HG03196 (cell line): ENCODE measurements around the gene ENDOU.

ENCODE experiments used
- ATAC-seq: cut with Tn5 transposase; IDR thresholded peaks from one replicate; pipeline ENCODE4 v1.9.1; 2021; ENCODE audit not compliant: unreplicated experiment

The ENDOU gene

DNA sequence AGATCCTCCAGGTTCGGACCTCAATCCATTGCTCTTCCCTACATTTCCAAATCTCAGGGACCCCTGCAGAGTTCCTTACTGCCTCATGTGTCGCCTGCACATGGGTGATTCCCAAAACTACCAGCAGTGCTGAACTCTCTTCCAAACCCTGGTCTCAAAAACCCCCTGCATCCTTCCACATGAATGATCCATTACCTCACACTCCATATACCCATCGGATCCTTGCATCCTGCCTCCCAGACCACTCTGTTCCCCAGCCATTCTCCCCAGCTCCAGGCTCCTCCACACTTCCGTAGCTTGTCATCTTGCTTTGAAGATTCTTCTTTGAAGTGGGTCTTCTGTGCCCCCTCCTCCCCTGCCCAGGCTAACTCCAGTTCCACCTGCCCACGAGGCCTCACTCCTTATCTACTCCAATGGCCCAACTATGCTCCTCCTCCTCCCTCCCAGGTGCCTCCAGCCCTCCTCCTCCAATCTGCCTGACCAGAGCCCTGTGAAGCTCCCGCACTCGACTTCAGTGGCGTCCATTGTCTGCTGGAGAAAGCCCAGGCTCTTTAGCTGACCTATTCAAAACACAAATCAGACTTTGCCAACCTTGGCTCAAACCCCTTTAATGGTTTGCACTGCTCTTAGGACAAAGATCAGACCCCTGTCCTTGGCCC, 19.6 kb upstream of the ENDOU start:
- no peak for ATAC-seq

DNA sequence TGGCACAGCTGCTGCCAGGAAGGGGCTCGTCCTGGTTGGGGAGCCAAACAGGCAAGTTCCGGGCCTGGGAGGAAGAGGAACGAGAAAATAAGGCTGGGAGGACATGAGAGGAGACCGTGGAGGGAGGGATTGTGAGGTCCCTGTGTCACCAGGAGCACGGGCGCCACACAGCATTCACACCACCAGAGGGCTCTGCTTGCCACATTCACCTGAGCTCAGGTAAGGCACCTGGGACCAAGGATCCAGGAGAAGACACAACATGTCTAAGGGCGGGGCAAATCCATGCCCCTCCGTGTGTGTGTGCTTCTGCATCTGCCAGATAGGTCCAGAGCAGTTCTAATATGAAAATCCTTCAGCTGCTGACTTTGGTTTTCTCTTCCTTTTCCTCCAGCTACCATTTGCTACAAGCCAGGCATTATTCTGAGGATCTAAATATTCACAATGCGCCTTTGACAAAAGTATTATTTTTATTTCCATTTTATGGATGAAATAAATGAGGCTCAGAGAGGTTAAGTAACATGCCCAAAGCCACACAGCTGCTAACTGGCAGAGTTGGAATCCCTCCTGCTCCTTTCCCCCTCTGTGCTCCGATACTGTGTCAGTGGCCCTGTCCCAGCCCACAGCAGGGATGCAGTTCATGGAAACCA, 18.8 kb upstream of the ENDOU start:
- ATAC-seq, result no peak

DNA sequence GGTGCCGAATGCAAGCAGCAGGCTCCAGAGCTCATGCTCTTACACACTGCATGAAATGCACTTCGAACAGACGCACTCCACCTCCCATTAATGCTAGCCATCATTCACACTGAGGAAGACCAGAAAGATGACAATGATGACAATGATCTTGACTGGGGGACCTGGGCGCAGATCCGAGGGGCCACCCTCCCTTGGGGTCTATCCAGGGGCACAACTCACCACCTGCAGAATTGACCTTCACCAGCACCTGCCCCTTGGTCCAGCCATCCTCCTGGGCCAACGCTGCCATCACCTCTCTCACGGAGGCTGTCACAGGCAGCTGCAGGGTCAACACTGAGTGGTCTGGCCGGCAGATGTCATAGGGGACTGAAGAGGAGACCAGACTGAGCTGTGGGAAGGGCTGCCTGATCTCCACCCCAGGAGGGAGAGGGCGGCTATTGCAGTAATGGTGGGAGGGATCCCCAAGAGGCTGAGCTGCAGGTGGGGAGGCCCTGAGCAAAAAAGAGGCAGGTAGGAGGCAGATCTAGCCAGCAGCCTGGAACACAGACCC, 18.1 kb upstream of the ENDOU start:
- no peak for ATAC-seq

DNA sequence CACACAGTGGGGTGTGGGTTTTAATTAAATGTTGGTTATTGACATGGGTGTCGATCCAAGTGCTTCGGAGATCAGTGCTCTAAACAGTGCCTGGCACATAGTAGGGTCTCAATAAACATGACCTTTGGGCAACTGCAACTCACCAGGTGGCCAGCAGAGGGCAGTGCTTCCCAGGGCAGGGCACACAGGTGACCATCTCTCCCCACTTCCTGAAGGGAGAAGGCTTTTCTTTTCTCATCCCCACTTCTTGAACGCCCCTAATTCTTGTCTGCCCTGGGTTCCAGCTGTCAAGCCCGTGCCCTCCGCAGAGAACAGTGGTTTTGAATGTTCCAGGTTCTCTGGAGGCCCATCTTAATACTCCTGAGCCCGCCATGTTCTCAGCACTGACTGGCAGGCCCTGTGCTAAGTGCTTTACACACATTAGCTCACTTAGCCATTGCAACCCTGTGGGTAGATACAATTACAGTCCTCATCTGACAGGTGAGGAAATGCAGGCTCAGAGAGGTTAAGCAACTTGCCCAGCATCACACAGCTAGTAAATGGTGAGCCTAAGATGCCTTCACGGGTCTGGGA, 17.0 kb upstream of the ENDOU start:
- no peak for ATAC-seq

DNA sequence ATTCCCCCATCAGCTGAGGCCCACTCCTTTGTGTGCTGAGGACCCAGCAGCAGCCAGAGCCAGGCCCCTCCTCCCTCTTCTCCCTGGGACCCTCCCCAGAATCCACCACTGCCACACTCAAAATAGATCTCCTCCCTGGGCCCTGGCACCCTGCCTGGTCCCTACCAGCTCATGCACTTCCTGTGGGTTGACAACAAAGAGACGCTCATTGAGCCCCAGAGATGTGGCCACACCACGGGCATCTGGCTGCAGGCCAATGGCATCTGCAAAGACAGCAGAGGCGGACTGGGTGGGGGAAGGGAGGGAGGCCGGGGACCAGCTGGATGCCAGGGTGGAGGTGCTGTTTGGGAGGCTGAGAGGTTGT, 16.0 kb upstream of the ENDOU start:
- ATAC-seq, result peak; percentile 34

DNA sequence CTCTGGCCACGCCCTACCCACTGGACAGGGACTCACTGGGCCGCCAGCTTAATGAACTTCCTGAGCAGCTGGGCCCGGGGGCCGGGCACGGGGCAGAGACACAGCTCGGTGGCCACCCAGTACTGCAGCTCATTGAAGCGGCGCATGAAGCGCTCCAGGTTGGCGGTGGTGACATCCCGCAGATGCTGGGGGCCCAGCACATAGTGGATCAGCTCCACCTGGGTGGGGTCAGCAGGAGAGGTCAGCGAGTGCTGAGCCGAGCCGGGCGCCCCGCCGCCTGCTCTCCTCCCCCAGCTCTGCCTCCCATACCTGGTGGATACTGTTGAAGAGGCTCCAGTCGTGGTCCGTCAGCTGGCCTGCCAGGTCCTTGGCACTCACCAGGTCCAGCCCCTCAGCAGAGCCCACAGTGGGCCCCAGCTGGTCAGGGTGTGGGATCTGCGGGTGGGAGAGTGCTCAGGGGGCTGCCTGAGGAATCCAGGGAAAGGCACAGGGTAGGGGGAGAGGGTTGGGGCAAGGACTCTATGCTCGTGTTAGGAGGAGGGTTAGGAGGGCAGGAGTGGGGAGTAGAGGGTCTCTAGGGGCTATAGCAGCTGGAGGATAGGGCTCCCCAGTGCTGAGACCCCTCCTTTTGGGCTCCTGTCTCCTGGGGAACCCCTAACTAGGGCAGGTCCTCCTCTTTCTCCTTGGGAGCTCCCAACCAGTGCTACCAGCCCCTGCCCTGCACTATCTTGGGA, 15.5 kb upstream of the ENDOU start:
- peak; percentile 48 for ATAC-seq

DNA sequence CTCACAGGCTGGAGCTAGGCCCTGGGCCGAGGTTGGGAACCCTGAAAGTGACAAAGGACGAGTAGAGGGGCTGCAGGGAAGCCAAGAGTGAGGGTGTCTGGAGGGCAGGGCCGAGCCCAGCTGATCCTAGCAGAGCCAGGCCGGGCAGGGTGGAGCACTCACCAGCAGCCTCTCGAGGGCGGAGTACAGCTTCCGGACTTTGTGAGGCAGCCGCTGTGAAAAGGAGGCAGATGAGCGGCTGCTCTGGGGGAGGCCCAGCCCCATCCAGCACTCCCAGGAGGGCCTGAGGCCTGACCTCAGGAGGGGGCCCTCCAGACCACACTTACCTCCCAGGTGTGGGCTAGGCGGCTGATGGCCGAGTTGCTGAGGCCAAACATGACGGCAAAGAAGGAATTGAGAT, 14.7 kb upstream of the ENDOU start:
- peak; percentile 49 for ATAC-seq

DNA sequence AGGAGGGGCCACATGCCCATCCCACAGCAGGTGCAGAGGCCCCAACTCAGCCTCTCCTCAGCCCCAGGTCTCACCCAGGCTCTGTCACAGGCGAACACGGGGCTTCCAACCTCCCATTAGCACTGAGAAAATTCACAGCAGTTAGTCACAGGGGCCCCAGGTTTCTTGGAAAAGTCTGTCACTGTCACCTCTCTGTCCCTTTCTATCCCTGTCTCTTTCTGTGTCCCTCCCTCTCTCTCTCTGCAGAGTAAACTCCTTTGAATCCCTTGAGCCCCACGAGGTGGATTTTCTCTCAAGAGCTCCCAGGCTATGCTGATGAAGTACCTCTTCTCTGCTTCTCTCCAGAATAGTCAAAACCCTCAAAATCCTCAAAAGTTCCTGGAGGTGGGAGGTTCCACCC, 14.0 kb upstream of the ENDOU start:
- no peak for ATAC-seq

DNA sequence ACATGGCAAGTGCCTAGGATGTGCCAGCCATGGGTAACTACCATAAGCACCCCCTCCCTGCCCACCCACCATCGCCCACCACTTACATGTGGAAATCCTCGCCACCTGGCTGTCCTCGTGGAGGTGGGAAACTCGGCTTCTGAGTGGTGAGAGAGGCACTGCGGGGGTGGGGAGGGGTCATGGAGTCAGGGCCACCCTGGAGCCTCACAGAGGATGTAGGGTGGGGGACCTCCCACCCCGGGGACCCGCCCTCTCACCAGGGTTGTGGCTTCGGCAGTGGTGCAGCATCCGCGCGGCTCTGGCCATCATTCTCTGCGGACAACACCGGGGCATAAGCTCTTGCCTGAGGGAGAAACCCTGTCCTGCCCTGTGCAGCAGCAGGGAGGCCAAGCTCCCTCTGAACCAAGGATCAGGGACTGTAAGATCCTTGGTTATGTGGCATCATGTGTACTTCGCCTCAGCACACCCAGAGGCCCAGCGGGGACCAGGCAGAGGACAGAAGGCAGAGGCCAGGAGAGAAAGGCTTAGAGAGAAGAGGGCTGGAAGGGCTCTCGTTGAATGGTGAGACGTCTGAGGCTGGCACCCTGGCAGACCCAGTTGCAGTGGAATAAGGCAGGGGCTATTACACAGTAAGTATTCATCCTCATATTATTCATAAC, 12.8 kb upstream of the ENDOU start:
- ATAC-seq, result no peak

DNA sequence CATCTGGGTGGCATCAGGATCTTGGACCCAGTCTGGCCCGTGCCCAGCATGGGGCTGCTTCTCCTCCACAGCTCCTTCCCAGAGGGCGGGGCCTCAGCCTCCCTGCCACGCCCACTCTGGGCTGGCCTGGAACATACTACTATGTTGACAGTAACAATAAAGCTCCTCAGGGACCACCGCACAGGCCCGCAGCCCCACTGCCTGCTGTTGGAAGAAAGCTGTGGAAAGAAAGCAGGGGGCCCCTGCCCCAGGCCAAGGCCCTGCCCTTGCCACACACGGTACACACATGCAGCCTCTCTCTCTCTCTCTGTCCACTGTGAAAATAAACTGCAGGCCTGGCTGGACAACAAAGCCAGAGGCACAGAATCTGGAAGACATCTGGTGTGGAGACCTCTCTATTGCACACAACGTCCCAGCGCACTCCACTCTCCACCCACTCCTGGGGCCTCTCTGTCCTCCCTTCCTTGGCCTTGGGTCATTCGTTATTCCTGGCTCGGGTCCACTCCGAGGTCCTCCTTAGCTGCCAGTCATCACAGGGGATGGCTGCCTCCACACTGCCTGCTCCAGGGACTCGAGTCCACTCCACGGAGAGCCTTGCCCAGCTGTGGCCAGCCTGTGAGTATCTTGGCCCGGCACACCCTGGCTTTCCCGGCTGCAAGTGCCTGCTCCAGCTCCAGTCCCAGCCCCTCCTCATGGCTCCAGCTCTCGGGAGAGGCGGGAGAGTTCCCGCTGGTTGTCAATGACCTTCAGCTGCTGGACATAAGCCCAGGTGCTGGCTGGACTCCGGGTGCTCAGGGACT, 11.8 kb upstream of the ENDOU start:
- no peak for ATAC-seq

DNA sequence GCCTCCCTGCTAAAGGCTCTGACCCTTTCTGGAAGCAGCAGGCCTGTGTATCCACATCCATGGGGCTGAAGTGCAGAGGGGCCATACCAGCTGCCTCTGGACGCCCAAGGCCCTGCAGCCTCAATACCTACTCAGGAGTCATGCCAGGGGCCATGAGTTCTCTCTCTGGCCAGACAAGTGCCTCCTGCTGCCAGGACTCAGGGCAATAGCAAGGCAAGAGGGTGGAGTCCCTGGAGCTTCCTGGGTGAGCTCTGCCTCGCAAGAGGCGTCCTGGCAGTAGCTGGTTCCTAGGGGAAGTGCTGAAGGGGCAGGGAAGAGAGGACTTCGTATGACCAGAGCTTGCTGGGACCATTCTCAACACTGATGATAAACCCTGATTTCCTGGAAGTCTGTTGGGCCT, 10.9 kb upstream of the ENDOU start:
- ATAC-seq, result no peak

DNA sequence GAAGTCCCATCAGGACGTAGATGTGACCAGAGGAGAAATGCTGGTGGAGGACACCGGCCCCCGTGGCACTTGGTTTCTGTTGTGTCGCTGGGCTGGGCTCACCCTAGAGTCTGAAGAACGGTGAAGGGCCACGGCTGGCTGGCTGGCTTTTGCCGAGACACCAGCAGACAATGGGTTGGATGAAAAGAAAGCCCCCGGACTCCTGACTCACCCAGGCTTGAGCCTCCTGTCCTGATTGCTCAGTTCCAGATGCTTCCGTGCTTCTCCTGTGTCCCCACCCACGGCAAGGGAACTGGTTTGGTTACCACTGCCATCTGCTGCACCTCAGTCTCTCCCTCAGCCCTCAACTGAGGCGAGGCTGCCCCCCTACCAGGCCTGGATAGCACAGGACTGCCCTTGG, 10.4 kb upstream of the ENDOU start:
- ATAC-seq, result no peak

DNA sequence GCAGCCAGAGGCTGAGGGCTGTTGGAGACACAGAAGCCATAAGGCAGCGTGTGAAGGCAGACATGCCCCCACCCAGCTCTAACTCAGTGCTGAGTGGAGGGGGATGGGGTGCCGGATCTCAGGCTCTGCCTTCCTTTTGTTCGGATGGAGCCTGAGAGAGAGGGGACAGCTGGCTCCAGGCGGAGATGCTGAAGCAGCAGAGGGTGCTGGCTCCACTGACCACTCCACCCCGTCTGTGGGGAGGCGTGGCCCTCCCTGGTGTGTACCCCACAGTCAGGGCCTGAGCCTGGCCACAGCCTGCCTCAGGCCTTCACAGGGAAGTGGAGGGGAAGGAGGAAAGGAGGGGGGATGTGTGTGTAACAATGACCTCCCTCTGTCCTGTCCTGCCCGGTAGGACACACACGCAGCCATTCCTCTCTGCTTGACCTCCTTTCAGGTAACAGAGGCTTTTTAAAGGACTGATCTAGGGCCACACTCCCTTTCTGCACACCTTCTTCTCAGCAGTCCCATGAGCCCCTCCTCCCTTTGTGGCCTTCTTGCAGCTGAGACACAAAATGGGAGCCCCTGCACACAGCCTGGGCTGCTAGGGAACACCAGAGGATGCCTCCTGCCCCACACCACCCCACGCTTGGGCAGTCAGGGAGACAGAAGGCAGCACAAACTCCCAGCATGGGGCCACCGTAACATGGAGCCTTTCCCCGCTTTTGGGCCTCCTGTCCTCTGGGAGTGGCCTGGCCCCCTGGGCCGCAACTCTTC, 9.6 kb upstream of the ENDOU start:
- ATAC-seq, result no peak

DNA sequence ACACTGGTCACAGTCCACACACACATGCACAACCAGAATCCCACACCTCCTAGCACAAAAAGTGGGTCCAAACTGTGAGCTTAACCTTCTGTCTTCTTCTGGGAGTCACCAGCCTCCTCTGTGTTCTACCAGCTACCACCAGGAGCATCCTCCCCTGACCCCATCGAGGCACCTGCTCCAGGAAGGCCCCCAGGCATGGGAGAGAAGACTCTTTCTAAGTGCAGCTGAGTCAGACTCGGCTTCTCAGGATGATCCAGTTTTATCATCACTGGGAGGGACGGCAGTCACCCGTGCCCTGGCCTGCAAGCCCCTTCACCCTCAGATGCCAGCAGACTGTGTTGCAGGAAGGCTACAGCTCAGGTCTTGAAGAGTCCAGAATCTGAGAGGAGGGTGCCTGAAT, 7.9 kb upstream of the ENDOU start:
- no peak for ATAC-seq

DNA sequence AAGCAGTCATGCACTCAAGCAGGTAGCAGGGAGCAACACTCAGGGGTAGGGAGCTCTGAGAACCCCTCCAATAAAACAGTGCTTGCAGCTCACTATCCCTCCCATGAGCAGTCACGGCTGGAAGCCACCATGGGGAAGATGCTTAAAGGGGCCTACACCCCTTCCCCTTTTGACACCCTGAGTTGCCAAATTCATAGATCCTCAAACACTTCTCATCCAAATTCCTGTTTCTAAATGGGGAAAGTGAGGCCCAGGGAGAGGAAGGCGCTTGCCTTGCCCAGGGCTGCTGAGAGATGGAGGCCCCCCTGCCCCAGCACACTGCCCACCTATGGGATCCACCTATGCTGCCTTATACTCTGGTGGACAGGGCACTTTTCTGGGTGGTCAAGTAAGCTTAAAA, 7.2 kb upstream of the ENDOU start:
- no peak for ATAC-seq

DNA sequence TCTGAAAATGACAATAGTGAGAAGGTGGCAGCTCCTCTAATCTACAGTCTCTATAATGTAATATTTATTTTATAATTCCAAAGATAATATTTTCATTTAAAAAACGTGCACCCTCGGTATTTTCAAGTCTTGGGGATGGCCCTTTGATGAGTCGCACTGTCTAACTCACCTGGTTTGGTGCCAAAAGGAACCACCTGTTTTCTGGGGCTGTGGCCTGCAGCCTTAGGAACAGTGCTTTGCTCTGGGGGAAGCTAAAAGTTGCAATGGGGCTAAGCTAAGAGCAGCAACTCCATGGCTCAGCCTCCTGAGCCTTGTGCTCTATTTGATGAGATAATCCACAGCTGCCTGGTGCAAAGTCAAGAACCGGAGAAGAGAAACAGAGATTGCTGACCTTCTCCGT, 6.4 kb upstream of the ENDOU start:
- no peak for ATAC-seq

DNA sequence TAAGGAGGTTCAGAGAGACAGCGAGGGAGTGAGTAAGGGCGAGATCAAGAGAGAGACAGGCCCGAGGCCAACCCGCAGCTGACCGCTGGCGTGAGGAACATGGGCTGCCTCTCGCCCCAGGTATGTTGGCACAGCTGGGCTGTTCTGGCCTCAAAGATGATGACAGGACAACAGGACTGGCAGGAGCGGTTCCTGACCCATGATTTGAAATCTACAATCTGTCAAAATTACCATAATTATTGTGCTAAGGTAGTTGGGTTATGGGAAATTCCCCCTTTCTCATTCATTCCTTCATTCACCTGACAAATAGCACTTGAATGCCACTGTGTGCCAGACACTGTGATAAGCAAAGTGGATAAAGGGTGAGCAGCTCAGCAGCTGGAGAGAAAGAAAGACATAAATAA, 5.1 kb upstream of the ENDOU start:
- no peak for ATAC-seq

DNA sequence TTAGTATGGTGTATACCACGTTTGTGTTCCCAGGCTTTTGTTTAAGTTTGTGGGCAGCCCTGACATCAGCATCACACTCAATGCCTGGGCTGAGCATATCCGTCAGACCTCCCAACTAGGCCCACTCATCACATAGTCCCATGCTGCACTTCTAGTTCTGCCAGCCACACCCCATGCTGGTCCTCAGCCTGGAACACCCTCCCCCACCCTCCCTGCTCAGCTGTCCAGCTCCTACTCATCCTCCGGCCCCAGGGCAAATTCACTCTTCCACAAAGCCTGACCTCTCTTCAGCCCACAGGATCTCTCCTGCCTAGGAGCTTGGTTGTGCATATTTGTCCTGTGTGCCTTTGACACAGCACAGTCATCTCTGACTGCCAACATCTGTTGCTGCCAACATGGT, 3.9 kb upstream of the ENDOU start:
- no peak for ATAC-seq

DNA sequence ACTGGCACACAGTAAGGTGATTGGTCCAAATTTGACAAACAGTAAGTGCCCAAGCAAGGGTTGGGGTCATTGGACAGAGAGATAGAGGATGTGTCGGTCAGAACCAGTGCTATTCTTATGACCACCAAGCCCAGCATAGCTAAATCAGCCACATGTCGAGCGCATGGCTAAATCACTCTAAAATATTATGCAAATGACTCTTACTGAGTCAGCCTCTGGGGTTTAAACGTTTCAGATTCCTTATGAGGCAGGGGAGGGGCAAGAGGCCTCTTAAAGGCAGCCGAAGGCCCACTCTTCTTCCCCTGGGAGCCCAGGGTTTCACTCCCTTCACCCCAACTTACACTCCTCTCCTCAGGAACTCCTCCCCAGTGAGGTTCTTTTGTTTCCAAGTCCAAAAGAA, 603 bp upstream of the ENDOU start:
- ATAC-seq, result peak; percentile 80
